WTC11 (cell line): ENCODE data around the gene EML6. TPM values are rescaled to one million over a fixed set of nuclear protein-coding genes. Genes with fewer than 3 reads are reported as not detected.

Experiments
- ATAC-seq: fragments of 200-7000 bp; cut with Tn5 transposase; 2 replicates; pipeline ENCODE4 v1.10.0; 2021; ENCODE audit warnings: mild to moderate bottlenecking, moderate library complexity
- CTCF ChIA-PET: fragments of 300-600 bp; sonication (Branson Sonifier 250); formaldehyde crosslinking; loops from one replicate; lab custom pipeline; 2021; ENCODE audit warnings: antibody characterized with exemption; lab: Charles Lee
- POLR2A ChIA-PET: fragments of 350-600 bp; sonication (Branson Sonifier 250); formaldehyde crosslinking; loops from one replicate; lab custom pipeline; 2021; ENCODE audit warnings: antibody characterized with exemption; lab: Charles Lee
- DNase-seq: peaks from one replicate; pipeline ENCODE4 v3.0.0; 2021; ENCODE audit warnings: low spot score
- H3K27ac Mint-ChIP-seq: 2 replicates; pipeline ENCODE4 v1.8.0; 2021; ENCODE audit warnings: mixed read lengths
- H3K27me3 Mint-ChIP-seq: 2 replicates; pipeline ENCODE4 v1.8.0; 2021; ENCODE audit warnings: low read depth, mild to moderate bottlenecking, moderate library complexity, mixed read lengths
- H3K36me3 Mint-ChIP-seq: 2 replicates; pipeline ENCODE4 v1.8.0; 2021; ENCODE audit warnings: mixed read lengths
- H3K4me1 Mint-ChIP-seq: 2 replicates; pipeline ENCODE4 v1.8.0; 2022; ENCODE audit warnings: mixed read lengths
- H3K4me3 Mint-ChIP-seq: 2 replicates; pipeline ENCODE4 v1.8.0; 2021; ENCODE audit warnings: mild to moderate bottlenecking, moderate library complexity, mixed read lengths
- H3K9me3 Mint-ChIP-seq: 2 replicates; pipeline ENCODE4 v1.8.0; 2021; ENCODE audit warnings: mixed read lengths
- ESRRA ChIP-seq: sonication (generic); formaldehyde crosslinking; IDR thresholded peaks from 2 replicates; pipeline ENCODE4 v1.8.1; 2022; ENCODE audit warnings: mild to moderate bottlenecking, missing genetic modification reagents, borderline replicate concordance
- ETV6 ChIP-seq: sonication (generic); formaldehyde crosslinking; IDR thresholded peaks from 2 replicates; pipeline ENCODE4 v1.8.1; 2022; ENCODE audit warnings: mild to moderate bottlenecking, missing genetic modification reagents
- FOXJ3 ChIP-seq: sonication (generic); formaldehyde crosslinking; IDR thresholded peaks from 2 replicates; pipeline ENCODE4 v1.9.0; 2021; ENCODE audit warnings: missing genetic modification reagents, mild to moderate bottlenecking, borderline replicate concordance
- FOXK1 ChIP-seq: sonication (generic); formaldehyde crosslinking; IDR thresholded peaks from 2 replicates; pipeline ENCODE4 v1.8.0; 2022; ENCODE audit warnings: mild to moderate bottlenecking, moderate library complexity, missing genetic modification reagents
- JAZF1 ChIP-seq: fragments of 250-450 bp; sonication (Bioruptor Pico); IDR thresholded peaks from 2 replicates; pipeline ENCODE4 v1.9.0; 2021; ENCODE audit warnings: moderate library complexity, mild to moderate bottlenecking, inconsistent platforms
- NFATC4 ChIP-seq: fragments of 250-450 bp; sonication (Bioruptor Pico); IDR thresholded peaks from 2 replicates; pipeline ENCODE4 v1.9.0; 2021; ENCODE audit warnings: mild to moderate bottlenecking
- NR1H2 ChIP-seq: sonication (generic); formaldehyde crosslinking; IDR thresholded peaks from 2 replicates; pipeline ENCODE4 v1.9.0; 2021; ENCODE audit warnings: mild to moderate bottlenecking, moderate library complexity, missing genetic modification reagents
- NR3C1 ChIP-seq: sonication (generic); formaldehyde crosslinking; conservative IDR thresholded peaks from 2 replicates; pipeline ENCODE4 v1.8.1; 2023; ENCODE audit warnings: low read depth, mild to moderate bottlenecking, missing genetic modification reagents
- OVOL2 ChIP-seq: fragments of 250-450 bp; sonication (Bioruptor Pico); IDR thresholded peaks from 2 replicates; pipeline ENCODE4 v1.9.0; 2021; ENCODE audit warnings: mild to moderate bottlenecking, borderline replicate concordance
- SP1 ChIP-seq: sonication (generic); formaldehyde crosslinking; conservative IDR thresholded peaks from 2 replicates; pipeline ENCODE4 v1.8.1; 2022; ENCODE audit warnings: missing genetic modification reagents
- TEAD4 ChIP-seq: sonication (generic); formaldehyde crosslinking; IDR thresholded peaks from 2 replicates; pipeline ENCODE4 v1.8.0; 2022; ENCODE audit warnings: mild to moderate bottlenecking, missing genetic modification reagents
- TP53 ChIP-seq: sonication (generic); formaldehyde crosslinking; IDR thresholded peaks from 2 replicates; pipeline ENCODE4 v1.8.1; 2023; ENCODE audit warnings: mild to moderate bottlenecking, missing genetic modification reagents
- ZNF263 ChIP-seq: sonication (generic); formaldehyde crosslinking; IDR thresholded peaks from 2 replicates; pipeline ENCODE4 v1.8.1; 2022; ENCODE audit warnings: low read depth, mild to moderate bottlenecking, moderate library complexity, missing genetic modification reagents
- ZNF317 ChIP-seq: sonication (generic); formaldehyde crosslinking; IDR thresholded peaks from 2 replicates; pipeline ENCODE4 v1.8.1; 2023; ENCODE audit warnings: low read depth, mild to moderate bottlenecking, moderate library complexity, missing genetic modification reagents, borderline replicate concordance
- ZNF396 ChIP-seq: fragments of 250-450 bp; sonication (Bioruptor Pico); IDR thresholded peaks from 2 replicates; pipeline ENCODE4 v1.8.0; 2021; ENCODE audit warnings: mild to moderate bottlenecking, moderate library complexity, borderline replicate concordance
- total RNA-seq: library from RNA; stranded (reverse); gene quantifications from 3 replicates; pipeline ENCODE4 v1.2.3, GENCODE V29; 2021
- TF ChIP-seq, protein P1 (sequence below): fragments of 250-450 bp; sonication (Bioruptor Pico); IDR thresholded peaks from 2 replicates; pipeline ENCODE4 v2.1.2; 2022; ENCODE audit warnings: mild to moderate bottlenecking, moderate library complexity
- TF ChIP-seq, protein P2 (sequence below): sonication (generic); formaldehyde crosslinking; IDR thresholded peaks from 2 replicates; pipeline ENCODE4 v1.8.0; 2022; ENCODE audit warnings: missing genetic modification reagents
- TF ChIP-seq, protein P3 (sequence below): sonication (generic); formaldehyde crosslinking; IDR thresholded peaks from 2 replicates; pipeline ENCODE4 v1.8.1; 2022; ENCODE audit warnings: low read depth, missing genetic modification reagents, borderline replicate concordance
- TF ChIP-seq, protein P4 (sequence below): sonication (generic); formaldehyde crosslinking; IDR thresholded peaks from 2 replicates; pipeline ENCODE4 v1.8.0; 2022; ENCODE audit warnings: mild to moderate bottlenecking, missing genetic modification reagents
- TF ChIP-seq, protein P5 (sequence below): fragments of 200-600 bp; IDR thresholded peaks from 2 replicates; pipeline ENCODE4 v1.8.0; 2022; ENCODE audit warnings: antibody characterized with exemption

EML6 gene
- total RNA-seq, 1 experiment from 2014 or later, result 2.1 TPM

DNA sequence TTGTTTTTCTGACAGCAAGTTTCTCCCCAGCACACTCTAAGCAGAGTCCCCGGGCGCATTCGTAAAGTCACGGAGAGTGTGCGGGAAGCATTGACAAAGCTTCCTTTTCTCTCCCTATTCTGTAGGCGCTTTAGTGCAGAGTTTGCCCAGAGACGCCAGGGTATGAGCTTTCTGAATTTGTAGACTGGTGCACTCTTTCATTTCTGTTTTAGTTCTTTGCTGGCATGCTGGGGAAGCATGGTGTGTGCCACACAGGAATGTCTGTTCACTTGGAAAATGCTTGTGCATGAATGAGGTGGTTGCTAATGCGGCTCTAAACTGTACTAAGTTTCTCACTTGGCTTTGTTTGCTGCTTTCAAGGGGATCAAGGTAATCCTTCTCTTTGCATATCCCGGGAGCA lies 224.2 kb downstream of the EML6 start:
- no peak for DNase-seq
- H3K27me3 Mint-ChIP-seq, result no peaks in the 10 kb centered on the region; the same call in none of the 2 replicates
- ChIA-PET CTCF (no interaction called here), POLR2A (no interaction called here)
- peaks cover 18% of the 10 kb centered on the region for H3K4me1 Mint-ChIP-seq
- TF ChIP-seq TP53, result no peak
- TF ChIP-seq OVOL2 (CRISPR knock-in tag), result no peak
- no peak for TF ChIP-seq NFATC4
- TF ChIP-seq ZNF263, result no peak
- no peak for TF ChIP-seq ZNF396 (CRISPR knock-in tag)
- no peak for TF ChIP-seq FOXK1 (CRISPR knock-in tag)
- peaks cover 4% of the 10 kb centered on the region for H3K36me3 Mint-ChIP-seq
- no peak for ATAC-seq
- no peak overlapping the region for H3K27ac Mint-ChIP-seq
- H3K4me3 Mint-ChIP-seq, result no peak overlapping the region
- H3K9me3 Mint-ChIP-seq, result peaks cover 3% of the 10 kb centered on the region; the same call in 1 of the 2 replicates

DNA sequence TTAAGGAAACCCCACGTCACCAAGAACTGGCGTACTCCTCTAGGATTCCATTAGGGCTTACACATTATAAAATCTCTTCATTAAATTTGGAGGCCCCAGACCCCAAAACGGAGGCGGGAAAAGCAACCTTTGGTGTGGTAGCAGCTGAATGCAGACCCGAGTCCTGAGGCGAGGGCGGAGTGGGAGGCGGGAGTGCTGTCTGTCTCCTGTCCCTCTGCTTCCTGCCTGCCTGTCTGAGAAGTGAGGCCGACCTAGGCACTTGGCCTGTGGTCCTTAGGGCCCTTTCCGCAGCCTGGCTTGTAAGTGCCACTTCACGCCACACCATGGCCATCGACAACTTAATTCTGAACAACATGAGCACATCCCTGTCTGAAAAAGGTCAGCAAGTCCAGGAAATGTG lies 224.7 kb downstream of the EML6 start:
- peaks cover 3% of the 10 kb centered on the region; the same call in 1 of the 2 replicates for H3K9me3 Mint-ChIP-seq
- peaks cover 4% of the 10 kb centered on the region for H3K36me3 Mint-ChIP-seq
- DNase-seq, result no peak
- no peak overlapping the region for H3K27ac Mint-ChIP-seq
- ChIA-PET CTCF (no interaction called here), POLR2A (no interaction called here)
- no peak for TF ChIP-seq ZNF317
- TF ChIP-seq NR1H2, result no peak
- no peak for TF ChIP-seq SP1
- TF ChIP-seq TEAD4 (CRISPR knock-in tag), result no peak
- TF ChIP-seq FOXJ3 (CRISPR knock-in tag), result no peak
- no peak for TF ChIP-seq JAZF1 (CRISPR knock-in tag)
- TF ChIP-seq, protein P1, sequence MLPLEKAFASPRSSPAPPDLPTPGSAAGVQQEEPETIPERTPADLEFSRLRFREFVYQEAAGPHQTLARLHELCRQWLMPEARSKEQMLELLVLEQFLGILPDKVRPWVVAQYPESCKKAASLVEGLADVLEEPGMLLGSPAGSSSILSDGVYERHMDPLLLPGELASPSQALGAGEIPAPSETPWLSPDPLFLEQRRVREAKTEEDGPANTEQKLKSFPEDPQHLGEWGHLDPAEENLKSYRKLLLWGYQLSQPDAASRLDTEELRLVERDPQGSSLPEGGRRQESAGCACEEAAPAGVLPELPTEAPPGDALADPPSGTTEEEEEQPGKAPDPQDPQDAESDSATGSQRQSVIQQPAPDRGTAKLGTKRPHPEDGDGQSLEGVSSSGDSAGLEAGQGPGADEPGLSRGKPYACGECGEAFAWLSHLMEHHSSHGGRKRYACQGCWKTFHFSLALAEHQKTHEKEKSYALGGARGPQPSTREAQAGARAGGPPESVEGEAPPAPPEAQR, result no peak
- TF ChIP-seq, protein P2, sequence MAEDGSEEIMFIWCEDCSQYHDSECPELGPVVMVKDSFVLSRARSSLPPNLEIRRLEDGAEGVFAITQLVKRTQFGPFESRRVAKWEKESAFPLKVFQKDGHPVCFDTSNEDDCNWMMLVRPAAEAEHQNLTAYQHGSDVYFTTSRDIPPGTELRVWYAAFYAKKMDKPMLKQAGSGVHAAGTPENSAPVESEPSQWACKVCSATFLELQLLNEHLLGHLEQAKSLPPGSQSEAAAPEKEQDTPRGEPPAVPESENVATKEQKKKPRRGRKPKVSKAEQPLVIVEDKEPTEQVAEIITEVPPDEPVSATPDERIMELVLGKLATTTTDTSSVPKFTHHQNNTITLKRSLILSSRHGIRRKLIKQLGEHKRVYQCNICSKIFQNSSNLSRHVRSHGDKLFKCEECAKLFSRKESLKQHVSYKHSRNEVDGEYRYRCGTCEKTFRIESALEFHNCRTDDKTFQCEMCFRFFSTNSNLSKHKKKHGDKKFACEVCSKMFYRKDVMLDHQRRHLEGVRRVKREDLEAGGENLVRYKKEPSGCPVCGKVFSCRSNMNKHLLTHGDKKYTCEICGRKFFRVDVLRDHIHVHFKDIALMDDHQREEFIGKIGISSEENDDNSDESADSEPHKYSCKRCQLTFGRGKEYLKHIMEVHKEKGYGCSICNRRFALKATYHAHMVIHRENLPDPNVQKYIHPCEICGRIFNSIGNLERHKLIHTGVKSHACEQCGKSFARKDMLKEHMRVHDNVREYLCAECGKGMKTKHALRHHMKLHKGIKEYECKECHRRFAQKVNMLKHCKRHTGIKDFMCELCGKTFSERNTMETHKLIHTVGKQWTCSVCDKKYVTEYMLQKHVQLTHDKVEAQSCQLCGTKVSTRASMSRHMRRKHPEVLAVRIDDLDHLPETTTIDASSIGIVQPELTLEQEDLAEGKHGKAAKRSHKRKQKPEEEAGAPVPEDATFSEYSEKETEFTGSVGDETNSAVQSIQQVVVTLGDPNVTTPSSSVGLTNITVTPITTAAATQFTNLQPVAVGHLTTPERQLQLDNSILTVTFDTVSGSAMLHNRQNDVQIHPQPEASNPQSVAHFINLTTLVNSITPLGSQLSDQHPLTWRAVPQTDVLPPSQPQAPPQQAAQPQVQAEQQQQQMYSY (CRISPR knock-in tag), result no peak
- TF ChIP-seq, protein P3, sequence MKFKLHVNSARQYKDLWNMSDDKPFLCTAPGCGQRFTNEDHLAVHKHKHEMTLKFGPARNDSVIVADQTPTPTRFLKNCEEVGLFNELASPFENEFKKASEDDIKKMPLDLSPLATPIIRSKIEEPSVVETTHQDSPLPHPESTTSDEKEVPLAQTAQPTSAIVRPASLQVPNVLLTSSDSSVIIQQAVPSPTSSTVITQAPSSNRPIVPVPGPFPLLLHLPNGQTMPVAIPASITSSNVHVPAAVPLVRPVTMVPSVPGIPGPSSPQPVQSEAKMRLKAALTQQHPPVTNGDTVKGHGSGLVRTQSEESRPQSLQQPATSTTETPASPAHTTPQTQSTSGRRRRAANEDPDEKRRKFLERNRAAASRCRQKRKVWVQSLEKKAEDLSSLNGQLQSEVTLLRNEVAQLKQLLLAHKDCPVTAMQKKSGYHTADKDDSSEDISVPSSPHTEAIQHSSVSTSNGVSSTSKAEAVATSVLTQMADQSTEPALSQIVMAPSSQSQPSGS (CRISPR knock-in tag), result no peak
- TF ChIP-seq NR3C1, result no peak
- TF ChIP-seq, protein P4, sequence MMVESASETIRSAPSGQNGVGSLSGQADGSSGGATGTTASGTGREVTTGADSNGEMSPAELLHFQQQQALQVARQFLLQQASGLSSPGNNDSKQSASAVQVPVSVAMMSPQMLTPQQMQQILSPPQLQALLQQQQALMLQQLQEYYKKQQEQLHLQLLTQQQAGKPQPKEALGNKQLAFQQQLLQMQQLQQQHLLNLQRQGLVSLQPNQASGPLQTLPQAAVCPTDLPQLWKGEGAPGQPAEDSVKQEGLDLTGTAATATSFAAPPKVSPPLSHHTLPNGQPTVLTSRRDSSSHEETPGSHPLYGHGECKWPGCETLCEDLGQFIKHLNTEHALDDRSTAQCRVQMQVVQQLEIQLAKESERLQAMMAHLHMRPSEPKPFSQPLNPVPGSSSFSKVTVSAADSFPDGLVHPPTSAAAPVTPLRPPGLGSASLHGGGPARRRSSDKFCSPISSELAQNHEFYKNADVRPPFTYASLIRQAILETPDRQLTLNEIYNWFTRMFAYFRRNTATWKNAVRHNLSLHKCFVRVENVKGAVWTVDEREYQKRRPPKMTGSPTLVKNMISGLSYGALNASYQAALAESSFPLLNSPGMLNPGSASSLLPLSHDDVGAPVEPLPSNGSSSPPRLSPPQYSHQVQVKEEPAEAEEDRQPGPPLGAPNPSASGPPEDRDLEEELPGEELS (CRISPR knock-in tag), result no peak
- TF ChIP-seq ETV6, result no peak
- TF ChIP-seq, protein P5, sequence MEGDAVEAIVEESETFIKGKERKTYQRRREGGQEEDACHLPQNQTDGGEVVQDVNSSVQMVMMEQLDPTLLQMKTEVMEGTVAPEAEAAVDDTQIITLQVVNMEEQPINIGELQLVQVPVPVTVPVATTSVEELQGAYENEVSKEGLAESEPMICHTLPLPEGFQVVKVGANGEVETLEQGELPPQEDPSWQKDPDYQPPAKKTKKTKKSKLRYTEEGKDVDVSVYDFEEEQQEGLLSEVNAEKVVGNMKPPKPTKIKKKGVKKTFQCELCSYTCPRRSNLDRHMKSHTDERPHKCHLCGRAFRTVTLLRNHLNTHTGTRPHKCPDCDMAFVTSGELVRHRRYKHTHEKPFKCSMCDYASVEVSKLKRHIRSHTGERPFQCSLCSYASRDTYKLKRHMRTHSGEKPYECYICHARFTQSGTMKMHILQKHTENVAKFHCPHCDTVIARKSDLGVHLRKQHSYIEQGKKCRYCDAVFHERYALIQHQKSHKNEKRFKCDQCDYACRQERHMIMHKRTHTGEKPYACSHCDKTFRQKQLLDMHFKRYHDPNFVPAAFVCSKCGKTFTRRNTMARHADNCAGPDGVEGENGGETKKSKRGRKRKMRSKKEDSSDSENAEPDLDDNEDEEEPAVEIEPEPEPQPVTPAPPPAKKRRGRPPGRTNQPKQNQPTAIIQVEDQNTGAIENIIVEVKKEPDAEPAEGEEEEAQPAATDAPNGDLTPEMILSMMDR, result no peak
- TF ChIP-seq ESRRA (CRISPR knock-in tag), result no peak
- no peak overlapping the region for H3K4me3 Mint-ChIP-seq
- ATAC-seq, result peak; percentile 50; the same call in 1 of the 2 replicates
- H3K27me3 Mint-ChIP-seq, result no peaks in the 10 kb centered on the region; the same call in none of the 2 replicates
- peaks cover 18% of the 10 kb centered on the region for H3K4me1 Mint-ChIP-seq
